ENCODE measurements around the gene LMAN2.

The LMAN2 gene, protein sequence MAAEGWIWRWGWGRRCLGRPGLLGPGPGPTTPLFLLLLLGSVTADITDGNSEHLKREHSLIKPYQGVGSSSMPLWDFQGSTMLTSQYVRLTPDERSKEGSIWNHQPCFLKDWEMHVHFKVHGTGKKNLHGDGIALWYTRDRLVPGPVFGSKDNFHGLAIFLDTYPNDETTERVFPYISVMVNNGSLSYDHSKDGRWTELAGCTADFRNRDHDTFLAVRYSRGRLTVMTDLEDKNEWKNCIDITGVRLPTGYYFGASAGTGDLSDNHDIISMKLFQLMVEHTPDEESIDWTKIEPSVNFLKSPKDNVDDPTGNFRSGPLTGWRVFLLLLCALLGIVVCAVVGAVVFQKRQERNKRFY
- 86.9 to 134 reads per million in 2 donors for total RNA-seq

DNA sequence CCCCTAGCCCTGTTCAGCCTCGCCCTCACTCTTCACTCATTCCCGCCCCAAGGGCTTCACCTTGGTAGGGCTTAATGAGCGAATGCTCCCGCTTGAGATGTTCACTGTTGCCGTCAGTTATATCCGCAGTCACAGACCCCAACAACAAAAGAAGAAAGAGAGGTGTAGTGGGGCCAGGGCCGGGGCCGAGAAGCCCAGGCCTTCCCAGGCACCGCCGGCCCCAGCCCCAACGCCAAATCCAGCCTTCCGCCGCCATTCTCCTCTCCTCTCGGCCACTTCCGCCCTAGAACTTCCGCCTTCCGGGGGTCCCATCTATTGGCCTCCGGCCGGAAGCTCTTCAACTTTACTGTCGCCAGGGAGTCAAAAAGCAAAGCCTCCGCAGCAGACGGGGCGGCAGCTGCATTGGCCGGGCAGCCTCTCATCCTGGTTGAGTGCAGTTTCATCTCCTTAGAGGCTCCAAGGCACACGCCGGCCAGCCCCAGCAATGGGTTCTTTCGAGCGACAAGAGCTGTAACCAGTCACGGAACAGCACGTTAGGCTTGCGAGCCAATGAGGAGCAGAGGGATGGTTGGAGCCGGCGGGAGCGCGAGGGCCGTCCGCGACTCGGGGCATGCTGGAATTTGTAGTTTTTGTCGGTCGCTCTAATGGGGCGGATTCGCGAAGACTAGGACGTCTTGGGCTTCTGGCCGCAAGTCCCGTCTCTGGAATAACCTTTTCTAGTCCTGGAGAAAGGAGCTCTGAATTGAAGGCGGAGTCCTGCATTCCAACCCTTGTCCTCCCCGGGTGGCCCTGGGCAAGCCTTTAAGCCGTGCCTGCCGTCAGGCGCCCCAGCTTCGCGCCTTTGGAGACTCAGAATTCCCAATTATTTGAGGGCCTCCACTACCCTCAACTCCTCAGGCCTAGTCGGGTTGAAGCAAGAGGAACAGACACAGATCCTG lies at the start of gene LMAN2:
Gene LMAN2 (minus strand): TSS at position 277 of the 938 bp plus-strand sequence. CDS start 21 bp downstream, at position 256.
- DNase-seq, result peak; percentile 81

DNA sequence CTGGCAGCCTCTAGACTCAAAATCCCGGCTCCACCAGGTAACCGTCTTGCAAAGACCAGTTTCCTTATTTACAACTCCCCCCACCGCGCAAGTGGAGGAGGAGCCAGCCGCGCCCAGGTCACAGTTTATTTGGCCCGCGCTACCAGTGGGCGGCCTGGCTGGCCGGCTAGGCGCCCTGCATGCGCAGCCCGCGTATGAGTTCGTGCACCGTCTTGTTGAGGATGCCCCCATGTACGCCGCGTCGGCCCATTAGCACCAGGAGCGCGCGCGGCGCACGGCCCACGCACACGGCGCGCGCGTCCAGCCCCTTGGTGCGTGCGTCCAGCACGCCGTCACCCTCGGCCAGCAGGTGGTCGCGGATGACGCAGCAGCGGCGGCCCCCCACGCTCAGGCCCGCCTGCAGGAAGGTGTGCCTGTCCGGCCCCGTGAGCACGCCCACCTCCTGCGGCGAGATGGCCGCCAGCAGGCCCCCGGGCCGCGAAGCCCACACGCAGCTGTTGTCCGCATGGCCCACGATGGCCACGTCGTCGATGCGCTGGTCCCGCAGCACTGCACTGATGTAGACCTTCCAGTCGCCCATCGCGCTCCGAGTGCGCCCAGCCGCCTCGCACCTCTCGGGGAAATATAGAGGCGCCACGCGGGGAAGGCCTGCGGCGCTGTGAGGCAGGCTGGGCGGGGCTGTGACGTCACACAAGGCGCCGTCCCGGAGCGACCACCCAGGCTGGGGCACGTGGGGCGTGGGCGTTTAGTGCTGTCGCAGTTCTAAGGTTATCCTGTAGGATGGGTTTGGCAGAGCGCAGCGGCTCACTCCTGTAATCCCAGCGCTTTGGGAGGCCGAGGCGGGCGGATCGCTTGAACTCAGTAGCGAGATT lies 48.8 kb upstream of the LMAN2 start, which contains the start of gene PFN3:
Gene PFN3 (minus strand): TSS at position 665 of the 872 bp plus-strand sequence. CDS start 85 bp downstream, at position 580.
- DNase-seq, result no peak

GRCh38 chr5:177397875-177398390 lies 46.5 kb upstream of the LMAN2 start:
- no peak for DNase-seq

GRCh38 chr5:177396807-177397206 lies 45.3 kb upstream of the LMAN2 start:
- DNase-seq, result no peak

- DNase-seq, result no peak
Observed at GRCh38 chr5:177396078-177396477, 44.6 kb upstream of the LMAN2 start.

DNA sequence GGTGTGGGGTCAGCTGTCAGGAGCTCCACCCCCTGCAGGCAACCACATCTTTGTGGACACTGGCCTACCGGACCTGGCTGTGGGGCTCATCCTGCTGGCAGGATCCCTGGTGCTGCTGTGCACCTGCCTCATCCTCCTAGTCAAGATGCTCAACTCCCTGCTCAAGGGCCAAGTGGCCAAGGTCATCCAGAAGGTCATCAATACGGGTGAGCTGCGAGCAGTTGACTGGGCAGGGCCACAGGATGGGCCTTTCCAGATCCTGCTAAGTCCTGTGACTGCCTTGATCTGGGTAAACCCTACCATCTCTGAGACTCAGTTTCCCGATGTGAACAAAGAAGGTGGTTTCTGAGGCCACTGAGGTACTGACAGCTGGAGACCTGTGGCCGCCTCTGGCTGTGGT lies 42.5 kb upstream of the LMAN2 start:
- DNase-seq, result no peak

- DNase-seq, result no peak
Observed at GRCh38 chr5:177393206-177393765, 41.8 kb upstream of the LMAN2 start.

DNA sequence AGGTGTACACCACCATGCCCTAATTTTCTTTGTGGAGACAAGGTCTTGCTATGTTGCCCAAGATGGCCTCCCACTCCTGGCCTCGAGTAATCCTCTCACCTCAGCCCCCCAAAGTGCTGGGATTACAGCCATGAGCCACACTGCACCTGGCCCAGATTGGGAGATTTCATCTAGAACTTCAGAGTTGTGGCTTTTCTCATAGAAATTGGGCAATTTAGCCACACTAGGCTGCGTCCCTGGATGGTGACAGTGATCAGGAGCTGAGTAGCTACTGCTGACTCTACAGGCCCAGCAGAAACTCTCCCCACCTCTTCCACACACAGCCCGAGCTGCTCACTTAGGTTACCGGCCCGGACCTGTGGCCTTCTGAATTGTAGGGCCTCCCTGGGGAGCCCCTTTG lies 41.3 kb upstream of the LMAN2 start:
- no peak for DNase-seq

- DNase-seq, result peak; percentile 84
Observed at GRCh38 chr5:177390363-177391300, 39.2 kb upstream of the LMAN2 start.

GRCh38 chr5:177389241-177390169 lies 38.0 kb upstream of the LMAN2 start:
- DNase-seq, result peak; percentile 43

DNA sequence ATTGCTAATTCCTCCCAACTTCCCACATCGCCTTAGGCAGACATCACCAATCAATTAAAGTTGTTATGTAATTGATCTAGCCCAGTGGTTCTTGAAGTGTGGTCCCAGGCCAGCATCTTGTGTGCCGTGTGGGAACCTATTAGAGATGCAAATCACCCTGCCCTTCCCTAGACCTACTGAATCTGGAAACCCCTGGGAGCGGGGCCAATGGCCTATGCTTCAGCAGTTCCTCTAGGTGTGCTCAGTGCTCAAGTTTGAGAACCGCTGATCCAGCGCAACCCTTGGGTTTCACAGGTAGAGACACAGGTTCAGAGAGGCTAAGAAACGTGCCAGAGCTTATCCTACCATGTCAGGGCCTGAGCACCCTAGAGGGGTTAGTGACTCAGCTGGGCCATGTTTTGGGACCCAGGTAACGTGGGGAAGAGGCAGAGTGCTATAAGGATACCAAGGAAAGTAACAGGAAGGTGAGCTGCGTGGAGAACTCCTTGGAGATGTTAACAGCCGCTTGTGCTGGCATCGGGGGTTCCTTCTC lies 37.1 kb upstream of the LMAN2 start:
- no peak for DNase-seq

GRCh38 chr5:177387405-177387804 lies 35.9 kb upstream of the LMAN2 start:
- no peak for DNase-seq

DNA sequence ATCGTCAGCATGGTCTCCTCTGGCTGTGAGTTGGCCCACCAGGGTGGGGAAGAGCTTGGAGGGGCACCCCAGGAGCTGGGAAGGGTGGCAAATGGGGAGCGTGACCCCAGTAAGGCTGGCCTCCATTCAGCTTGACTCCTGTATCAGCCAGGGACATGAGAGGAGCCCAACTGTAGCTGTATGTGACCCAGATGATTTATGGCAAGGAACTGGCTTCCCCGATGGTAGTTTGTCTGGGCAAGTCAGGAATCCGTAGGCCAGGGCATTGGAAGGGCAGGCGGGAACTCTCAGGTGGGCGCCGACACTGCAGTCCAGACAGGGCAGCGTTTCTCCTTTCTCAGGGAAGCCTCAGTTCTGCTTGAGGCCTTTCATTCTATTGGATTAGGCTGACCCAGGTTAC lies 35.1 kb upstream of the LMAN2 start:
- DNase-seq, result no peak

GRCh38 chr5:177385720-177386119 lies 34.3 kb upstream of the LMAN2 start:
- DNase-seq, result no peak

GRCh38 chr5:177384134-177384533 lies 32.7 kb upstream of the LMAN2 start, which contains the start of gene SLC34A1:
TSS of gene SLC34A1 (plus strand) at chr5:177384434. CDS start at chr5:177385742, 1,308 bp downstream.
- DNase-seq, result no peak

GRCh38 chr5:177383181-177383580 lies 31.7 kb upstream of the LMAN2 start:
- no peak for DNase-seq

- DNase-seq, result no peak
Observed at GRCh38 chr5:177382423-177383029, 31.1 kb upstream of the LMAN2 start.

GRCh38 chr5:177380805-177381126 lies 29.3 kb upstream of the LMAN2 start:
- no peak for DNase-seq
